ENCODE measurements around the gene ADGRG7. TPM values are rescaled to one million over a fixed set of nuclear protein-coding genes. Genes with fewer than 3 reads are reported as not detected.
"Not testable (repeated sequence)": the region's sequence is repeated elsewhere in the genome, so short reads cannot be mapped to it uniquely, and the experiment has no call there.

Gene ADGRG7
- total RNA-seq, 1 donor from 2014 or later: not detected

GRCh38 chr3:100577382-100578008 is 31.9 kb upstream of the ADGRG7 start:
- TF ChIP-seq CTCF (IDR thresholded peaks at IDR 0.05): no peak
- H3K27me3 Mint-ChIP-seq (ENCODE audit: low read depth): no peaks in the 10 kb centered on the region
- DNase-seq (ENCODE audit: low spot score): no peak
- peaks cover 12% of the 10 kb centered on the region for H3K36me3 Mint-ChIP-seq (ENCODE audit: low read depth)
- H3K9me3 Mint-ChIP-seq (ENCODE audit: low read depth): no peaks in the 10 kb centered on the region
- peaks cover 32% of the 10 kb centered on the region for H3K4me1 Mint-ChIP-seq (ENCODE audit: low read depth)
- H3K4me3 Mint-ChIP-seq (ENCODE audit: unreplicated experiment): no peak overlapping the region
- H3K27ac Mint-ChIP-seq (ENCODE audit: unreplicated experiment): no peak overlapping the region

GRCh38 chr3:100578646-100579045 is 30.8 kb upstream of the ADGRG7 start:
- Mint-ChIP-seq H3K9me3 (ENCODE audit: low read depth) (peaks cover 4% of the 10 kb centered on the region), H3K27ac (ENCODE audit: unreplicated experiment) (no peak overlapping the region), H3K4me3 (ENCODE audit: unreplicated experiment) (no peak overlapping the region), H3K27me3 (ENCODE audit: low read depth) (no peaks in the 10 kb centered on the region), H3K4me1 (ENCODE audit: low read depth) (peaks cover 38% of the 10 kb centered on the region), H3K36me3 (ENCODE audit: low read depth) (peaks cover 12% of the 10 kb centered on the region)
- DNase-seq (ENCODE audit: low spot score): no peak
- TF ChIP-seq CTCF (IDR thresholded peaks at IDR 0.05): no peak

GRCh38 chr3:100580147-100580546 is 29.3 kb upstream of the ADGRG7 start:
- no peaks in the 10 kb centered on the region for H3K27me3 Mint-ChIP-seq (ENCODE audit: low read depth)
- peaks cover 6% of the 10 kb centered on the region for H3K36me3 Mint-ChIP-seq (ENCODE audit: low read depth)
- no peak overlapping the region for H3K4me3 Mint-ChIP-seq (ENCODE audit: unreplicated experiment)
- no peak overlapping the region for H3K27ac Mint-ChIP-seq (ENCODE audit: unreplicated experiment)
- no peak for DNase-seq (ENCODE audit: low spot score)
- H3K4me1 Mint-ChIP-seq (ENCODE audit: low read depth): peaks cover 38% of the 10 kb centered on the region
- H3K9me3 Mint-ChIP-seq (ENCODE audit: low read depth): peaks cover 7% of the 10 kb centered on the region
- no peak for TF ChIP-seq CTCF (IDR thresholded peaks at IDR 0.05)

- DNase-seq (ENCODE audit: low spot score): no peak
- no peak for TF ChIP-seq CTCF (IDR thresholded peaks at IDR 0.05)
- no peaks in the 10 kb centered on the region for H3K27me3 Mint-ChIP-seq (ENCODE audit: low read depth)
- no peak overlapping the region for H3K4me3 Mint-ChIP-seq (ENCODE audit: unreplicated experiment)
- H3K4me1 Mint-ChIP-seq (ENCODE audit: low read depth): peaks cover 34% of the 10 kb centered on the region
- H3K36me3 Mint-ChIP-seq (ENCODE audit: low read depth): peaks cover 7% of the 10 kb centered on the region
- H3K27ac Mint-ChIP-seq (ENCODE audit: unreplicated experiment): peak overlapping the region; percentile 32
- peaks cover 7% of the 10 kb centered on the region for H3K9me3 Mint-ChIP-seq (ENCODE audit: low read depth)
Observed at GRCh38 chr3:100581650-100582049, 27.8 kb upstream of the ADGRG7 start.

GRCh38 chr3:100582157-100582556 is 27.2 kb upstream of the ADGRG7 start:
- H3K27me3 Mint-ChIP-seq (ENCODE audit: low read depth); H3K9me3 Mint-ChIP-seq (ENCODE audit: low read depth); H3K4me3 Mint-ChIP-seq (ENCODE audit: unreplicated experiment); H3K36me3 Mint-ChIP-seq (ENCODE audit: low read depth); DNase-seq (ENCODE audit: low spot score): not testable (repeated sequence)
- Mint-ChIP-seq H3K4me1 (ENCODE audit: low read depth) (peaks cover 30% of the 10 kb centered on the region), H3K27ac (ENCODE audit: unreplicated experiment) (peak overlapping the region; percentile 75)

GRCh38 chr3:100584101-100584660 is 25.2 kb upstream of the ADGRG7 start:
- H3K4me3 Mint-ChIP-seq (ENCODE audit: unreplicated experiment): no peak overlapping the region
- H3K27me3 Mint-ChIP-seq (ENCODE audit: low read depth): no peaks in the 10 kb centered on the region
- peaks cover 2% of the 10 kb centered on the region for H3K36me3 Mint-ChIP-seq (ENCODE audit: low read depth)
- H3K9me3 Mint-ChIP-seq (ENCODE audit: low read depth): peaks cover 7% of the 10 kb centered on the region
- H3K27ac Mint-ChIP-seq (ENCODE audit: unreplicated experiment): no peak overlapping the region
- no peak for DNase-seq (ENCODE audit: low spot score)
- H3K4me1 Mint-ChIP-seq (ENCODE audit: low read depth): peaks cover 27% of the 10 kb centered on the region
- no peak for TF ChIP-seq CTCF (IDR thresholded peaks at IDR 0.05)

Data from chondrocyte (in vitro differentiated cells).